Left ventricle myocardium inferior (tissue), 1 donor: ENCODE measurements around the gene MTREX. TPM values are rescaled to one million over a fixed set of nuclear protein-coding genes. Genes with fewer than 3 reads are reported as not detected.

ENCODE experiments used
- DNase-seq: peaks from one replicate; pipeline ENCODE4 v3.0.0-alpha.2; 2020
- H3K27ac ChIP-seq: fragments of 200-600 bp; replicated peaks from 2 replicates; pipeline ENCODE4 v1.8.0; 2021
- H3K27me3 ChIP-seq: fragments of 200-600 bp; 2 replicates; pipeline ENCODE4 v1.8.0; 2021; ENCODE audit warnings: low read depth
- H3K36me3 ChIP-seq: fragments of 200-600 bp; 2 replicates; pipeline ENCODE4 v1.8.0; 2021
- H3K4me1 ChIP-seq: fragments of 200-600 bp; 2 replicates; pipeline ENCODE4 v1.8.0; 2021
- H3K4me3 ChIP-seq: fragments of 200-600 bp; 2 replicates; pipeline ENCODE4 v1.8.0; 2021; ENCODE audit warnings: mild to moderate bottlenecking, moderate library complexity
- H3K9me3 ChIP-seq: fragments of 200-600 bp; replicated peaks from 2 replicates; pipeline ENCODE4 v1.8.0; 2021
- CTCF ChIP-seq: fragments of 200-600 bp; IDR thresholded peaks from 2 replicates; pipeline ENCODE4 v1.8.0; 2021; ENCODE audit warnings: antibody characterized with exemption, mild to moderate bottlenecking, borderline replicate concordance
- intact Hi-C: fragments of 100-400 bp; cut with micrococcal nuclease; formaldehyde crosslinking; loops from one replicate; pipeline ENCODE4 v1.11.0; 2022
- total RNA-seq: library from RNA; stranded (reverse); fragmentation: NEBNext Ultra II Directional; extraction: Animal tissue kit (Norgen Biotek cat#: 25700); gene quantifications from one replicate; pipeline ENCODE4 v1.2.1, GENCODE V29; 2021
- donor health status: DM: no; HTN: yes; CAD: no; lungs with severe emphysema.

The MTREX gene
- total RNA-seq, 1 donor from 2014 or later = 62.5 TPM

GRCh38 chr5:55364537-55365055 lies 56.8 kb downstream of the MTREX start:
- Histone ChIP-seq H3K4me3 (no peak overlapping the region), H3K27me3 (no peaks in the 10 kb centered on the region), H3K9me3 (no peaks in the 10 kb centered on the region), H3K27ac (no peak overlapping the region), H3K36me3 (peaks cover 41% of the 10 kb centered on the region), H3K4me1 (no peaks in the 10 kb centered on the region)
- no peak for TF ChIP-seq CTCF
- intact Hi-C loops = no loop called here
- no peak for DNase-seq

GRCh38 chr5:55370291-55370925 lies 62.6 kb downstream of the MTREX start:
- no peaks in the 10 kb centered on the region for H3K27me3 ChIP-seq
- intact Hi-C loops = no loop called here
- H3K9me3 ChIP-seq = peaks cover 6% of the 10 kb centered on the region
- DNase-seq = no peak
- H3K4me3 ChIP-seq = no peak overlapping the region
- H3K4me1 ChIP-seq = no peaks in the 10 kb centered on the region
- peaks cover 74% of the 10 kb centered on the region for H3K36me3 ChIP-seq
- TF ChIP-seq CTCF = no peak
- no peak overlapping the region for H3K27ac ChIP-seq

DNA sequence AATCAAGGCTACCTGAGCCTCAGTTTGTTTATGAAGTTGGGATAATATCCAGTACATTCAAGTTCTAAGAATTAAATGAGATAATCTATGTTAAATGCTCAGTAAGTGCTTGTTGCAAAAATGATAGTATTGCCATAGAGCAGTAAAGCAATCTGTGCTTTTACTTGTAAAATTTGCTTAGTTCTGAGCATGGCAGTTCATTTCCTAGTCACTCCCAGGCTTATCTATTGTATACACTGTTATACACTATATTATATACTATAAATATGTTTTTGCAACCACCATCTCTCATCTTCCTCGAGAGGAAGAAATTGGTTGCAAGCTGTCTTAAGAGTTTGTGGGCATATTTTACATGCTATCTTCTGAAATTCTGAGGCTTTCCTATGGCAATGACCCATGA lies 63.4 kb downstream of the MTREX start:
- no peak for TF ChIP-seq CTCF
- no peaks in the 10 kb centered on the region for H3K27me3 ChIP-seq
- peaks cover 6% of the 10 kb centered on the region for H3K9me3 ChIP-seq
- no peak overlapping the region for H3K4me3 ChIP-seq
- no peaks in the 10 kb centered on the region for H3K4me1 ChIP-seq
- no peak for DNase-seq
- H3K36me3 ChIP-seq = peaks cover 74% of the 10 kb centered on the region
- H3K27ac ChIP-seq = no peak overlapping the region
- intact Hi-C loops = no loop called here

- Histone ChIP-seq H3K27ac (no peak overlapping the region), H3K9me3 (peaks cover 6% of the 10 kb centered on the region), H3K36me3 (peaks cover 62% of the 10 kb centered on the region), H3K4me3 (no peak overlapping the region), H3K4me1 (no peaks in the 10 kb centered on the region), H3K27me3 (no peaks in the 10 kb centered on the region)
- DNase-seq = no peak
- intact Hi-C loops = no loop called here
- TF ChIP-seq CTCF = no peak
Measured at GRCh38 chr5:55372130-55372925, 64.5 kb downstream of the MTREX start.

- H3K9me3 ChIP-seq = peaks cover 12% of the 10 kb centered on the region
- H3K4me1 ChIP-seq = no peaks in the 10 kb centered on the region
- TF ChIP-seq CTCF = no peak
- no peaks in the 10 kb centered on the region for H3K27me3 ChIP-seq
- DNase-seq = no peak
- H3K36me3 ChIP-seq = peaks cover 57% of the 10 kb centered on the region
- H3K4me3 ChIP-seq = no peak overlapping the region
- no peak overlapping the region for H3K27ac ChIP-seq
- intact Hi-C loops = no loop called here
Measured at GRCh38 chr5:55377810-55378209, 70.0 kb downstream of the MTREX start.
